GM21723 (cell line): ENCODE measurements around the gene ANKRD39.
A peak's percentile ranks its signal among the peaks of the same experiment; 100 is the strongest.

Experiments used
- ATAC-seq: cut with Tn5 transposase; IDR thresholded peaks from one replicate; pipeline ENCODE4 v1.9.1; 2021; ENCODE audit warnings: mild to moderate bottlenecking, moderate library complexity; ENCODE audit not compliant: unreplicated experiment

Gene ANKRD39

DNA sequence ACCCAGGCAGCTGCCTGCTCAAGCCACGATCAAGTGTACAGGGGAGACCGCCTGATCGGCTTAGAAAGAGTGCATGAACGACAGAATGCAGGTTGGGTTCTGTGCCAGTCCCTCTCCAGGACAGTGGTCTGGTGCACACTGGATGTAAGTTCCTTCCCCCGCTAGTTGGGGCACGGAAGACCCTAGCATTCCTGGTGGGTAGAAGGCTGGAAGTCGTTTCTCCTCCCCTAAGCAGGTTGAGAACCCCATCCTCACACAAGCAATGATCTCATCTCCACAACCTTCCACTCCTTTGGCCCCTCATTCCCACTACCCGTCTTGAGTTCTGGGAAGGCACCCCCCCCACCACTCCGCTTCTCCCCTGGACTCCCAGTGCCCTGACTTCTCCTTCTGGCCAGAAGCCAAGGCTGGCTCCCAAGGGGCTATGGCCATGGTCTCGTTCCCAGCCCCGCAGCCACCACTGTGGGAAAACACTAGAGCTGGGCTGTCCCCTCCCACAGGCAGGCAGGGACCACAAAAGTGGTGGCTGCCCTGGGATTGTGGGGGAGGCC lies 1.4 kb upstream of the ANKRD39 start:
- no peak for ATAC-seq

- ATAC-seq = peak; percentile 36
These were observed 795 bp downstream of the ANKRD39 start for GRCh38 chr2:96856776-96857666.

DNA sequence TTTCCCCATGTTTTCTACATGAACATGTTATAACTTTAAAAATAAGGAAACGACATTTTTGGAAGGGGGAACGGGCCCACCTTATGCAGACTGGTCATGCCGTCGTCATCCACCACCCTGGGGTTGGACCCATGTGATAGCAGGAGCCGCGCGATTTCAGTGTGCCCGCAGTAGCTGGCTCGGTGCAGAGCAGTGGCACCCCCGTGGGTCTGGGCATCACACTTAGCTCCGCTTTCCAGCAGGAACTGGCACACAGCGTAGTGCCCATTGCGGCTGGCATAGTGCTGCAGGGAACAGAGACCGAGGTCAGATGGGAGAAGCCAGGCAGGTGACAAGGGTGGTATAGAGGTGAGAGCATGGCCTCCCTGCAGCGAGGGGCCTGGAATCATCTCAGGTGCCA lies 4.5 kb downstream of the ANKRD39 start:
- no peak for ATAC-seq

DNA sequence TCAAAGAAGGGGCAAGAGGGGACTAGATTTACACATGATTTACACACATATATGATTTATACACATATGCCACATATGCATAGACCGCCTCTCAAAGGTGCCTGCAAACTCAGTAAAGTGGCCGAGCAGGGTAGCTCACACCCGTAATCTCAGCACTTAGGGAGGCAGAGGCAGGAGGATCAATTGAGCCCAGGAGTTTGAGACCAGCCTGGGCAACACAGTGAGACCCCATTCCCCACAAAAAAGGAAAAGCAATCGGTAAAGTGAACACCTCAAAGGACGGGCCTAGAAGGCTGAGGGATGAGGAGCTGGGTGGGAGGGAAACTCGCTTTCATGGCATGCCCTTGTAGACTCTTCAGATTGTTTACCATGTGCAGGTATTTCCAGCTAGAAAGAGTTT lies 5.1 kb downstream of the ANKRD39 start:
- no peak for ATAC-seq

GRCh38 chr2:96848264-96848663 lies 9.6 kb downstream of the ANKRD39 start:
- no peak for ATAC-seq

- ATAC-seq = no peak
These were observed 10.2 kb downstream of the ANKRD39 start for GRCh38 chr2:96847586-96847985.

GRCh38 chr2:96846825-96847224 lies 11.0 kb downstream of the ANKRD39 start:
- no peak for ATAC-seq

GRCh38 chr2:96844405-96844808 lies 13.4 kb downstream of the ANKRD39 start:
- ATAC-seq = no peak

DNA sequence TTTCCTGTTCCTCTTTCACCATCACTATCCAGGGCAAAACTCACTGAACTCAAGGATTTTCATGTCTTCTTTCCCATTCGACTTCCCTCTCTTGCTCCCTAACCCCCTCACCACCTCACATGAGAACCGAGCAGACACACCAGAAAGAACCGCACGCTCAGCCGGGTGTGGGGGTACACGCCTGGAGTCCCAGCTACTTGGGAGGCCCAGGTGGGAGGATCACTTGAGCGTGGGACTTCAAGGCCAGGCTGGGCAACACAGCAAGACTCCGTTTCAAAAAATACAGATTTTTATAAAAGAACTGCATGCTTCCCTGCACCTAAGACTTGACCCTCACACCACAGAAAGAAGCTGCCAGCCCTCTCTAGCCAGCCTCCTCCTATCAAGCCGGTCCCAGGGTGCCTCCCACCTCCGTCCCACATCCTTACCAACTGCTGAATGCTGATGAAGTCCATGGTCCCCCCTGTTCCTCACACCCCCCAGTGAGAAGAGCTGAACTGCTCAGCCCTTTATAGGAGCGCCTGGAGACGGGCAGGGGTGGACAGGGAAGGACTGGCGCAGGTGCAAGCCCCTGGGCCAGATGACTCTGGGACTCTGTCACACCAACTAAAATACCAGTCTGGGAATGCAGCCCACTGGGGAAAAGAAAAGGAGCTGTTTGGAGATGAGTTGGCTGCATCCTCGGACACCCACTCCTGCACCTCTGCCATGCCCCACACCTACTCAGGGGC lies 14.1 kb downstream of the ANKRD39 start, which contains the start of gene ANKRD23:
TSS of gene ANKRD23 (minus strand) at position 484 of the 731 bp plus-strand sequence. CDS start at position 455, 29 bp downstream.
- ATAC-seq = no peak

GRCh38 chr2:96842600-96842999 lies 15.2 kb downstream of the ANKRD39 start:
- ATAC-seq = no peak

GRCh38 chr2:96841701-96842495 lies 15.9 kb downstream of the ANKRD39 start:
- no peak for ATAC-seq

GRCh38 chr2:96839875-96840850 lies 17.7 kb downstream of the ANKRD39 start:
- ATAC-seq = no peak

GRCh38 chr2:96839293-96839874 lies 18.4 kb downstream of the ANKRD39 start:
- ATAC-seq = peak; percentile 68

DNA sequence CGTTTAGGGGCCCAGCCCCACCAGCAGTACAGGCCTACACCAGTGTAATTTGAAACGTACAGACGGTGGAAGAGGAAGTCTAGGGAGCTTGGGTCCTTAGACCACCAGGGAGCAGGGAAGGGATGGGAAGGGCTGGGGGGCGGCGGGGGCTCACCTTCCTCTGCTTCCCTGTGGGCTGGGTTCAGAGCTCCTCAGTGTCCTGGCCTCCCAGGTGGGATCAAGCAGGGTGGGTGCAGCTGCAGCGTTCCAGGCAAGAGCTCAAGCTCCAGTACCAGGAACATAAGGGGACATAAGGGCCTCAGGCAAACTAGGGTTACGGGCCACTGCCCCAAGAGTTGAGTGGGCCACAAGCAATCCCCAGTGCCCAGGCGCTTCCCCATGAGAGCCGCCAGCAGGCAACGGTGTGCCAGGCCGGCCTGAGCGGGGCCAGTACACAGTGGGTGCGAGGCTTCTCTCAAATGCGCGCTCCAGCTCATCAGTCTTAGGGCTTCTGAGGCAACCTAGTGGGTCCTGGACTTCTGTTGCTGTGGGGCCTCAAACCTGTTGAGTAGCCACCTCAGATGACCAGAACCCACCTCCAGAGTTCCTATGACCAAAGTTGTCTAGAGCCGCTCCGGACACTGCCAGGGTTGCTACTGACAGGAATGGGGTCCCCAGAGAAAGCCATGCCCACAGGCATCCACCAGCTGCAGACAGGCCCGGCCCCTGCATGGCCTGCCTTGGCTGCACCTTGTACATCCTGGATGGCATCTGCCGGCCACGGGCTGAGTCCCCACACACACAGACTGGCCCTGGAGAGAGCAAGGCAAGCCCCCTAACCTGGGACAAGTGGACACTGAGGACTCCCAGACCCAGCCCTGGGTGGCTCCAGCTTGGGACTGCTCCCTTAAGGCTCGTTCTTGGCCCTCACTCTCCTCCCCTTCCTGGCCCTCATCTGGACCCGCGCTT lies 19.2 kb downstream of the ANKRD39 start:
- ATAC-seq = peak; percentile 18

DNA sequence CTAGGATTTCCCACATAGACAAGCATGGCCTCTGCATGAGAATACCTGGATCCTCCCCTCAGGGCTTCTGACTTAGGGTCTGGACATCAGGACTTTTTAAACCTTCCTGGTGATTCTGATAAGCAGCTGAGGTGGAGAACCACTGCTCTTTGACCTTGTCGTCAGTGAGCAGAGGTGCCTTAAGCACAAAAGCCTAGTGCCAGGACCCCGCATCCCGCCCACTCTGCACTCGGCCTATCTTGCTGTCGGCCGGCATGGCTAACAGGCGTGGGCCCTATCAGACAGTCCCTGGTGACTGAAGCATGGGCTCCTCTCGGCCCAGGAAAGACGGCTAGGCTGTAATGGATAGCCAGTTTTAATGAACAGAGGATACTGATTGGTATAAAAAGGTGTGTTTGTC lies 20.2 kb downstream of the ANKRD39 start:
- no peak for ATAC-seq

DNA sequence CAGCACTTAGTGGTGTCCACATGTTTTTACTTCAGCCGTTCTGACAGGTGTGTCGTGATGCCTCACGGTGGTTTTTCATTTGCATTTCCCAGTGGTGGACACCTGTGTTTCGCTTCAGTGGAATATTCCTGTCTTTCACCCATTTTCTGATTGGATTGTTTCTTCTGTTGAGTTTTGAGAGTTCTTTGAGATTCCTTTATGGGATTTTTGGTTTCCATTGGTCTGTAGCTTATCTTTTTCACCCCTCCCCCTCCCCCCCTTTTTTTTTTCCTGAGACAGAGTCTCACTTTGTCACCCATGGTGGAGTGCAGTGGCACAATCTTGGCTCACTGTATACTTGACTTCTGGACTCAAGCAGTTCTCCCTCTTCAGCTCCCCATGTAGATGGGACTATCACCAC lies 22.0 kb downstream of the ANKRD39 start:
- ATAC-seq = no peak

GRCh38 chr2:96832754-96833507 lies 24.9 kb downstream of the ANKRD39 start:
- ATAC-seq = no peak

DNA sequence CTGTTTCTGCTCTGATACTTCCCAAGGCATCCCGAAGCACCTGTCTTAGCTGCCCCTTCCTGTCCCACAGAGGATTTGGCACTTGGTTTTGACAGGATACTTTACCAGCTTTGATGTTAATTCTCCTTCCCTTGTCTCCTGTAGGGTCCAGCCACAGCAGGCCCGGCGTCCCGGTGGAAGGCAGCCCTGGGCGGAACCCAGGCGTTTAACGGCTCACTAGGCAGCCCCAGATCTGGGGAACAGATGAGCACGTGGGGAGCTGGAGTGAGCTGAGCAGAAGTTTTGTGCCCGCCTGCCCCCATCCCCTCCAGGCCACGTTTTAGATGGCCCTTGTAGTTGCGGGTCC lies 25.4 kb downstream of the ANKRD39 start:
- ATAC-seq = no peak
